22Rv1 (cell line): ENCODE measurements around the gene CLIP1.

Experiments
- H3K27ac ChIP-seq: fragments of 450-650 bp; 2 replicates; pipeline ENCODE4 v1.5.1; 2017
- ZFX ChIP-seq: fragments of 450-650 bp; IDR thresholded peaks from 2 replicates; pipeline ENCODE4 v1.6.1; 2017; ENCODE audit warnings: antibody characterized with exemption, borderline replicate concordance
- TF ChIP-seq, protein P1 (sequence below): fragments of 450-650 bp; IDR thresholded peaks from 2 replicates; pipeline ENCODE4 v1.5.1; 2017; ENCODE audit warnings: mild to moderate bottlenecking

CLIP1 gene

DNA sequence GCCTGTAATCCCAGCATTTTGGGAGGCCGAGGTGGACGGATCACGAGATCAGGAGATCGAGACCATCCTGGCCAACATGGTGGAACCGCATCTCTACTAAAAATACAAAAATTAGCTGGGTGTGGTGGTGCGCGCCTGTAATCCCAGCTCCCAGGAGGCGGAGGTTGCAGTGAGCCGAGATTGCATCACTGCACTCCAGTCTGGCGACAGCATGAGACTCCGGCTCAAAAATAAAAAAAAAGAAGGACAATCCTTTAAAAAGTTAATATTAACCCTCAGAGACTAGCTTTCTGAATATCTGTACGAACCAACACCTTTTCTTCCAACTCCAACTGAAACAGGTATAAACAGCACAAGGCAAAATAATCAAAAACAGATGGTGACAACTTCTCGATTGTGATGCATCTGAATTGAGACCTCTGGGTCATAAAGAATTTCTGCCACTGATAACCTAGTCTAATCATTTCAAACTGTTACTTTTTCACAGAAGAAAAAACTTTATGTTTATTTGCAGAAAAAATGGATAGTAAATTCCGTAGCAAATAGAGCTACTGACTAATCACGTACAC lies 27.8 kb downstream of the CLIP1 start:
- peak overlapping the region; percentile 33 for H3K27ac ChIP-seq
- TF ChIP-seq, protein P1, sequence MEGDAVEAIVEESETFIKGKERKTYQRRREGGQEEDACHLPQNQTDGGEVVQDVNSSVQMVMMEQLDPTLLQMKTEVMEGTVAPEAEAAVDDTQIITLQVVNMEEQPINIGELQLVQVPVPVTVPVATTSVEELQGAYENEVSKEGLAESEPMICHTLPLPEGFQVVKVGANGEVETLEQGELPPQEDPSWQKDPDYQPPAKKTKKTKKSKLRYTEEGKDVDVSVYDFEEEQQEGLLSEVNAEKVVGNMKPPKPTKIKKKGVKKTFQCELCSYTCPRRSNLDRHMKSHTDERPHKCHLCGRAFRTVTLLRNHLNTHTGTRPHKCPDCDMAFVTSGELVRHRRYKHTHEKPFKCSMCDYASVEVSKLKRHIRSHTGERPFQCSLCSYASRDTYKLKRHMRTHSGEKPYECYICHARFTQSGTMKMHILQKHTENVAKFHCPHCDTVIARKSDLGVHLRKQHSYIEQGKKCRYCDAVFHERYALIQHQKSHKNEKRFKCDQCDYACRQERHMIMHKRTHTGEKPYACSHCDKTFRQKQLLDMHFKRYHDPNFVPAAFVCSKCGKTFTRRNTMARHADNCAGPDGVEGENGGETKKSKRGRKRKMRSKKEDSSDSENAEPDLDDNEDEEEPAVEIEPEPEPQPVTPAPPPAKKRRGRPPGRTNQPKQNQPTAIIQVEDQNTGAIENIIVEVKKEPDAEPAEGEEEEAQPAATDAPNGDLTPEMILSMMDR, result no peak
- no peak for TF ChIP-seq ZFX

DNA sequence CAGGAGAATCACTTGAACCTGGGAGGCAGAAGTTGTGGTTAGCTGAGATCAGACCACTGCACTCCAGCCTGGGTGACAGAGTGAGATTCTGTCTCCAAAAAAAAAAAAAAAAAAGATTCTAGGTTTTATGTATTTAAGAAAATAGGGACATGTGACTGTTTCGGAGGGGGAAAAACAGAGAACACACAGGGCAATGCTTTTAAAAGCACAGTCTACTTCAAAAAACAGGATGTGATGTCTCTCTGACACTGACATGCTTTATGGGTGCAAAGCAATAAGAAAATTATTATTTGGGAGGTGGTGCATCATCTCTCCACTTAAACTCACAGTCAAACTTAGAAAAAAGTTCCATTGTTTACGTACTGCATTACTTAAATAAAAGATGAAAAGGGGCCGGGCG lies 28.7 kb downstream of the CLIP1 start:
- H3K27ac ChIP-seq, result no peak overlapping the region
- TF ChIP-seq, protein P1, result no peak
- no peak for TF ChIP-seq ZFX

DNA sequence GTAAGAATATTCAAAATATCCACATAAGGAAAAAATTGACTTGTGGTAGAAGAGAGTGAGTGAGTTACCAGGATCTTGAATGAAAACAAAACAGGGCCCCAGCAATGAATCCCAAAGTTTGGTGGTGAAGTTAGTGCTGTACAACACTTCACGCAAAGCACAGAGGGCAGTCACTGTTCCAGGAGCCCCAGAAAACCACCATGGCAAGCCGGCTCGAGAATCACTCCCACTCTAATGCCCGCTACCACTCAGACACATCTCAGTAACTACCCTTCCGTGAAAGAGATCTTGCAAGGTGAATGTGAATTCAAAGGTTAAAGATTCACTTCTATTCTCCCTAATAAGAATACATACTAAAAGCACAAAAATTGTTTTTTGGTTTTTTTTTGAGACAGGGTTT lies 30.1 kb downstream of the CLIP1 start:
- TF ChIP-seq ZFX, result no peak
- TF ChIP-seq, protein P1, result no peak
- H3K27ac ChIP-seq, result no peak overlapping the region

DNA sequence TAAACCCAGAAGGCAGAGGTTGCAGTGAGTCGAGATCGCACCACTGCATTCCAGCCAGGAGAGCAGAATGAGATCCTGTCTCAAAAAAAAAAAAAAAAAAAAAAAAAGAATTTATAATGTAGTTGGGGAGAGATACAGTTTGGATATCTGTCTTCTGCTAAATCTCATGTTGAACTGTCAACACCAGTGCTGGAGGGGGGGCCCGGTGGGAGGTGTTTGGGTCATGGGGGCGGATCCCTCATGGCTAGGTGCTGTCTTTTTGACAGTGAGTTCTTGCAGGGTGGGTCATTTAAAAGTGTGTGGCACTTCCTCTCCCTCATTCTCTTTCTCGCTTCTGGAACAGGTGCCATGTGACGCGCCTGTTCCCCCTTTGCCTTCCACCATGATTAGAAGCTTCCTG lies 32.8 kb downstream of the CLIP1 start:
- no peak overlapping the region for H3K27ac ChIP-seq
- TF ChIP-seq ZFX, result no peak
- TF ChIP-seq, protein P1, result no peak

DNA sequence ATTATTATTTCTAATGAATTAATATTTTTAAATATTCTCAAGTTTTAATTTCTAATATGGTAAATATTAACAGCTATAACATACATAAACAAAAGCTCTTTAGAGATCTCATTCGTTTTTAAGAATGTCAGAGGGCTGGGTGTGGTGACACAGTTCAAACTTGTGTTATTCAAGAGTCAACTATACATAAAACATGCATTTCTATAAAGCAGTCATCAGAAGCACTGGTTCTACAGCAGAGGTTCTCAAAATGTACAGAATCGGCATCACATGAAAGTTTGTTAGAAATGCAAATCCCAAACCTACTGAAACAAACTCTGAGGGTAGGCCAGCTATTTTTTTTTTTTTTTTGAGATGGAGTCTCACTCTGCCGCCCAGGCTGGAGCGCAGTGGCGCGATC lies 34.6 kb downstream of the CLIP1 start:
- H3K27ac ChIP-seq, result no peak overlapping the region
- no peak for TF ChIP-seq ZFX
- TF ChIP-seq, protein P1, result no peak

DNA sequence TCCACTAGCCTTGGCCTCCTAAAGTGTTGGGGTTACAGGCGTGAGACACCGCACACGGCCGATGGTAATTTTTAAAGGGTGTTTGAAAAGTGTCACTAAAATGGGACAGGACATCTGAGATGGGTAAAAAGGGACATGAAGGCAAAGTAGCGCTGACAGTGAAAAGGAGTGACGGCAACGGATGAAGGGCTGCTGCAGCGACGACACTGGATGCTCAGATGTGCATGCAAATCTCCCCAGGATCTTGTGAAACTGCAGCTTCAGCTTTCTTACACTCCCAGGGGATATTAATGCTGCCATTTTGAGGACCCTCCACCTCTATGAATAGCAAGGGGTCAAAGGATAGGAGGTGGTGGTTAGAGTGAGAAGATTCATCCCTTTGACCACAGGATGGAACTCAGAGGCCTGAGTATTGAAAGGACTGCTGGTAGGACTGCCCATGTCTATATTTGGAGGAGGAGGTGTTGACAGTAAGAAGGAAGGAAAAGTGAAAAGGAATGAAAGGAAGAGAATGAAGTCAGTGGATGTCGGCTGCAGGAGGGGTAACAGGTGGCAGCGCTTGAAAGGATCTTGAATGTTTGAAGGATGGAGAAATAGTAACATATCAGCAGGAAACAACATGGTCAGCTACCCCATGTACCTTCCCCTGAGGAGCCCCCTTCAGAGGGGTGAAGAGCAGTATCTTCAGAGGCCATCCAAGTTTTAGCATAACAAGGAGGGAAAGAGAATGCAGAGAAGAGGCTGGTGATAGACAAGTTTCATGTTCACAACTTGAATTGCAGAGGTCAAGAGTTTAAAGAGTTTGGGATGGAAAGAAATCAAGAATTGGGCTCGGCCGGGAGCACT lies 37.1 kb downstream of the CLIP1 start:
- TF ChIP-seq ZFX, result no peak
- TF ChIP-seq, protein P1, result no peak
- peak overlapping the region; percentile 5; the same call in 1 of the 2 replicates for H3K27ac ChIP-seq

DNA sequence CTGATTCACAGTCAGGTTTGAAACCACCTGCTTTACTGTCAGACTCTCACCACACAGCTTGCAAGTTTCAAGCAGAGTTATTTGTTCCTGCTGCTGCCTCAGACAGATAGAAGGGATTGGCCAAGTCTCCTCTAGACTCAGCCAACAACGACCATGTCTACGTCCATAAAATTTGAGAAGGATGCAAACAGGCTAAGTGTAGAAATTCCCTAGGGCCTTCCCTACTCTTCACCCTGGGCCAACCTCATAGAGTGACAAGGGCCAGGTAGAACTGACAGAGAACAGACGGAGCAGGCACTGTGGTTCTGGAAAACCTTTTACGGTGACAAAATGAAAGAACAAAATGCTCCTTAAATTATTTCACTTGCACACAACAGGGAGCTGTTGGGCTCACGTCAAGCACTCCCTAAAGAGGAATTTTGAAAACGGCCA lies 39.5 kb downstream of the CLIP1 start:
- no peak overlapping the region for H3K27ac ChIP-seq
- TF ChIP-seq, protein P1, result no peak
